ENCODE data around the gene SEMA4A. TPM values are rescaled to one million over a fixed set of nuclear protein-coding genes. Genes with fewer than 3 reads are reported as not detected.

SEMA4A gene
- total RNA-seq, 2 experiments from 2014 or later: 77.8 to 196 TPM

GRCh38 chr1:156126630-156127534 is 26.5 kb upstream of the SEMA4A start:
- H2AFZ ChIP-seq (ENCODE audit: low read length): peak overlapping the region; percentile 80; the same call in 1 of the 2 replicates
- H3K27ac ChIP-seq (ENCODE audit: low read depth, low read length, poor library complexity, severe bottlenecking): no peak overlapping the region
- TF ChIP-seq CTCF (conservative IDR thresholded peaks at IDR 0.05; ENCODE audit: low read length) (no peak), EZH2phosphoT487 (IDR thresholded peaks at IDR 0.05; ENCODE audit: borderline replicate concordance, low read depth, low read length) (no peak)
- ChIA-PET POLR2A (interaction anchor here (0.6 to 1.0 kb wide), 4 partner anchors 28 to 249 kb away, joined by 3 to 4 read pairs (median 3); no protein-coding TSS in a partner anchor), CTCF (ENCODE audit: unreplicated experiment) (interaction anchor here (0.6 to 2.3 kb wide), 8 partner anchors 10 to 156 kb away, joined by 3 to 13 read pairs (median 4); partner anchors contain the start of gene SMG5)
- no peaks in the 10 kb centered on the region for H3K79me2 ChIP-seq (ENCODE audit: insufficient read depth, low read depth, low read length)
- H3K4me1 ChIP-seq (ENCODE audit: insufficient read depth, low read length, poor library complexity, severe bottlenecking): peaks cover 31% of the 10 kb centered on the region
- H3K9me3 ChIP-seq (ENCODE audit: low read length): no peaks in the 10 kb centered on the region
- no peaks in the 10 kb centered on the region for H3K9me2 ChIP-seq (ENCODE audit: insufficient read depth, low read length)
- H3K4me2 ChIP-seq (ENCODE audit: low read length): peak overlapping the region; percentile 66
- peak overlapping the region; percentile 70 for H3K4me3 ChIP-seq (ENCODE audit: low read depth, low read length, poor library complexity, severe bottlenecking)
- no peaks in the 10 kb centered on the region for H4K20me1 ChIP-seq (ENCODE audit: insufficient read depth, low read length)
- peak; percentile 43 for DNase-seq (ENCODE audit: low spot score)
- H3K36me3 ChIP-seq (ENCODE audit: insufficient read depth, low read length): no peaks in the 10 kb centered on the region
- intact Hi-C loops (cut with micrococcal nuclease; ENCODE audit: unreplicated experiment): loop anchor here (10.0 kb wide), 1 partner anchor 318 kb away; no protein-coding TSS in a partner anchor
- BruUV-seq (replicated peaks): no TSS peak

GRCh38 chr1:156128308-156128653 is 25.1 kb upstream of the SEMA4A start:
- H3K9me3 ChIP-seq (ENCODE audit: low read length): no peaks in the 10 kb centered on the region
- H3K4me2 ChIP-seq (ENCODE audit: low read length): no peak overlapping the region
- intact Hi-C loops (cut with micrococcal nuclease; ENCODE audit: unreplicated experiment): loop anchor here (10.0 kb wide), 1 partner anchor 317 kb away; no protein-coding TSS in a partner anchor
- TF ChIP-seq EZH2phosphoT487 (IDR thresholded peaks at IDR 0.05; ENCODE audit: borderline replicate concordance, low read depth, low read length) (no peak), CTCF (conservative IDR thresholded peaks at IDR 0.05; ENCODE audit: low read length) (no peak)
- H3K4me1 ChIP-seq (ENCODE audit: insufficient read depth, low read length, poor library complexity, severe bottlenecking): peaks cover 31% of the 10 kb centered on the region
- CTCF ChIA-PET (ENCODE audit: unreplicated experiment): interaction anchor here (0.7 to 2.3 kb wide), 6 partner anchors 8 to 38 kb away, joined by 3 to 13 read pairs (median 6); no protein-coding TSS in a partner anchor
- POLR2A ChIA-PET: interaction anchor here (0.6 to 1.5 kb wide), 8 partner anchors 10 to 423 kb away, joined by 3 to 4 read pairs (median 3); partner anchors contain the start of gene PMF1
- no peak overlapping the region for H3K27ac ChIP-seq (ENCODE audit: low read depth, low read length, poor library complexity, severe bottlenecking)
- BruUV-seq (replicated peaks): no TSS peak
- H2AFZ ChIP-seq (ENCODE audit: low read length): no peak overlapping the region
- no peaks in the 10 kb centered on the region for H4K20me1 ChIP-seq (ENCODE audit: insufficient read depth, low read length)
- no peaks in the 10 kb centered on the region for H3K36me3 ChIP-seq (ENCODE audit: insufficient read depth, low read length)
- no peak overlapping the region for H3K4me3 ChIP-seq (ENCODE audit: low read depth, low read length, poor library complexity, severe bottlenecking)
- no peaks in the 10 kb centered on the region for H3K9me2 ChIP-seq (ENCODE audit: insufficient read depth, low read length)
- no peak for DNase-seq (ENCODE audit: low spot score)
- no peaks in the 10 kb centered on the region for H3K79me2 ChIP-seq (ENCODE audit: insufficient read depth, low read depth, low read length)
